Measurements from ENCODE around the gene PRKCH.

DNA sequence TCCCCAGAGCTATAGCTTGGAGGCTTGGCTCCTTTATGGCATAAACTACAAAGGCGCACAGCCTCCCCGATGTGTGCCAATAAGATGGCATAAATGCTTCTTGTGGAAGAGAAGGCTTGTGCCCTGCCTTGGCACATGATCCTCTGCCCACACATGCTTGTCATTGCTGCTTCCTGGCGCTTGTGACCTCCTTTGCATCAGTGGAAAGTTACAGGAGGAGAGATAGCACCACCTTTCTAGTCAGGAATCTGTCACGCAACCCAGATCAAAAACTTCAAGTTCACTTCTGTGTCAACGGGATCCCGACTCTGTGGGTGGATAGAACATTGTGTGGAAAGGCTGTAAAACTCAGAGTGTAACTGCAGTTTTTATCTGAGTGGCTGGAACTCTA lies 190.2 kb downstream of the PRKCH start:
- TF ChIP-seq, protein P1, sequence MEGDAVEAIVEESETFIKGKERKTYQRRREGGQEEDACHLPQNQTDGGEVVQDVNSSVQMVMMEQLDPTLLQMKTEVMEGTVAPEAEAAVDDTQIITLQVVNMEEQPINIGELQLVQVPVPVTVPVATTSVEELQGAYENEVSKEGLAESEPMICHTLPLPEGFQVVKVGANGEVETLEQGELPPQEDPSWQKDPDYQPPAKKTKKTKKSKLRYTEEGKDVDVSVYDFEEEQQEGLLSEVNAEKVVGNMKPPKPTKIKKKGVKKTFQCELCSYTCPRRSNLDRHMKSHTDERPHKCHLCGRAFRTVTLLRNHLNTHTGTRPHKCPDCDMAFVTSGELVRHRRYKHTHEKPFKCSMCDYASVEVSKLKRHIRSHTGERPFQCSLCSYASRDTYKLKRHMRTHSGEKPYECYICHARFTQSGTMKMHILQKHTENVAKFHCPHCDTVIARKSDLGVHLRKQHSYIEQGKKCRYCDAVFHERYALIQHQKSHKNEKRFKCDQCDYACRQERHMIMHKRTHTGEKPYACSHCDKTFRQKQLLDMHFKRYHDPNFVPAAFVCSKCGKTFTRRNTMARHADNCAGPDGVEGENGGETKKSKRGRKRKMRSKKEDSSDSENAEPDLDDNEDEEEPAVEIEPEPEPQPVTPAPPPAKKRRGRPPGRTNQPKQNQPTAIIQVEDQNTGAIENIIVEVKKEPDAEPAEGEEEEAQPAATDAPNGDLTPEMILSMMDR (IDR thresholded peaks at IDR 0.05; ENCODE audit: poor library complexity, severe bottlenecking) = no peak
- TF ChIP-seq TAF1 (IDR thresholded peaks at IDR 0.05; ENCODE audit: low read depth) (no peak), POLR2AphosphoS5 (IDR thresholded peaks at IDR 0.05) (no peak), RAD21 (conservative IDR thresholded peaks at IDR 0.05) (no peak), EP300 (conservative IDR thresholded peaks at IDR 0.05; ENCODE audit: poor library complexity, severe bottlenecking) (no peak), MXI1 (conservative IDR thresholded peaks at IDR 0.05; ENCODE audit: poor library complexity, severe bottlenecking) (no peak), EZH2 (IDR thresholded peaks at IDR 0.05; ENCODE audit: borderline replicate concordance, insufficient read depth, low read length, poor library complexity, severe bottlenecking) (no peak), SMC3 (conservative IDR thresholded peaks at IDR 0.05; ENCODE audit: poor library complexity) (no peak), REST (IDR thresholded peaks at IDR 0.05; ENCODE audit: borderline replicate concordance) (no peak)
